Islet of Langerhans (tissue), 1 donor: ENCODE measurements around the gene NKX1-1.

Source experiments
- FAIRE-seq: peaks from one replicate; lab custom pipeline; 2011; peaks lifted over from hg19 to GRCh38; lab: Jason Lieb, UNC

NKX1-1 gene

DNA sequence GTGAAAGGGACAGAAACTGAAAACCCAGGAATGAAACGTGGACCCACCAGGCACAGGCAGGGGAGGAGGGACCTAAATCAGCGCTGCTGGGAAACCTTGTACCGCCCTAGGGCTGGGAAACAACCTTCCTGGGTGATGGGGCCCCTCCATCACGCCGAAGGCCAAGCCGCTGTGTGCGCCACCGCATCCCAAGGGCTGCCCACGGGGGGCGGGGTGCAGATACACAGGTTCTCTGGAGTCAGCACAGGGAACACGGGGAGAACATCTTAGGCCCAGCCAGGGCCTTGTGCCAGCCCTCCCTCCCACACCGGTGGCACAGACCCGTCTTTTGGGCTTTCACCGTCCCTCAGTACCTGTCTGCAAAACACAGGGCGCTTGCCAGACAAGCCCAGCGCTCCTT is 46.3 kb downstream of the NKX1-1 start:
- FAIRE-seq, result no peak

DNA sequence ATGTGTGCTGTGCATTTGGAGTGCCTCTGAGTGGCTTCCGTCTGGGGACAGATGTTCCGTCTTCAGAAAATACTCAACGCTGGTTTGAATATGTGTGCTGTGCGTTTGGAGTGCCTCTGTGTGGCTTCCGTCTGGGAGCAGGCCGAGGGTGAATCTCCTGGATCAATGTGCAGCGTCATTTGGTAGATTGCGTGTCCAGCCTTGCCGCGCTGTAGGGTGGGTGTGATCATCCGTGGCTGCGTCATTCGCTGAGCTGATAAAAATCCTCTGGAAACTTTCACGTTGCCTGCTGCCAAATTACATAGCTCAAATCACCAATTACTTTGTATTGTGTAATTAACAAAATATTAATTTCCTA is 47.1 kb downstream of the NKX1-1 start:
- no peak for FAIRE-seq

DNA sequence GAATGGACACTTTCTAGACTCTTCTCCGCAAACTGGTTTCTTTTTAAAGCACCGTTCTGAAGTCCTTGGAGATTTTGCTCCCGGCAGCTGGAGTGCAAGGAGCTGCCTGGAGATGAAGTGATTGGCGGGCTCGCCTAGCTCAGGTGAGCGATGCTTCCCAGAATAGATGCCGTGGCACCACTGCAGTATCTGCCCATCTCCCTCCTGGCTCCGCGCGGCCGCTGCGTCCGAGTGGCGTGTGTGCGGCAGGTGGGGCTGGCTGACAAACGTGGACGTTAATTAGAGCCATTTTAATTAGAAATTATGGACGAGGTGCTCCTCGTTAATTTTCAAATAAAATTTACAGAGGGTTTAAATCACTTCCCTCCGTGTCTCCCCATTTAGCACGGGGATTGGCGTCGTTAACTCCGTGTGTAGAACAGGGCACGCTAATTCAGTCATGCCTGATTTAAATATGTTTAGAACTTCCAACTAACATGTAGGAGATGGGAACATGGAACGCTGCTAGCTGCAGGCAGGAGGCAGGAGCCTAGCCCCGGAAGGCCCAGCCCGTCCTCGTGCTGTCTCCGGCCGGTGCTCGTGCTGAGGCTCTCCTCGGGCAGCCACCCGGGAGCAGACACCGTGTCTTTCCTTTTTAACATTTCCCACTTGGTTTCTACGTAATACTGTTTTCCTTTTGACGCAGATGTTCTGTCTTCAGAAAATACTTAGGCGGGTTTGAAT is 47.7 kb downstream of the NKX1-1 start:
- FAIRE-seq, result no peak

DNA sequence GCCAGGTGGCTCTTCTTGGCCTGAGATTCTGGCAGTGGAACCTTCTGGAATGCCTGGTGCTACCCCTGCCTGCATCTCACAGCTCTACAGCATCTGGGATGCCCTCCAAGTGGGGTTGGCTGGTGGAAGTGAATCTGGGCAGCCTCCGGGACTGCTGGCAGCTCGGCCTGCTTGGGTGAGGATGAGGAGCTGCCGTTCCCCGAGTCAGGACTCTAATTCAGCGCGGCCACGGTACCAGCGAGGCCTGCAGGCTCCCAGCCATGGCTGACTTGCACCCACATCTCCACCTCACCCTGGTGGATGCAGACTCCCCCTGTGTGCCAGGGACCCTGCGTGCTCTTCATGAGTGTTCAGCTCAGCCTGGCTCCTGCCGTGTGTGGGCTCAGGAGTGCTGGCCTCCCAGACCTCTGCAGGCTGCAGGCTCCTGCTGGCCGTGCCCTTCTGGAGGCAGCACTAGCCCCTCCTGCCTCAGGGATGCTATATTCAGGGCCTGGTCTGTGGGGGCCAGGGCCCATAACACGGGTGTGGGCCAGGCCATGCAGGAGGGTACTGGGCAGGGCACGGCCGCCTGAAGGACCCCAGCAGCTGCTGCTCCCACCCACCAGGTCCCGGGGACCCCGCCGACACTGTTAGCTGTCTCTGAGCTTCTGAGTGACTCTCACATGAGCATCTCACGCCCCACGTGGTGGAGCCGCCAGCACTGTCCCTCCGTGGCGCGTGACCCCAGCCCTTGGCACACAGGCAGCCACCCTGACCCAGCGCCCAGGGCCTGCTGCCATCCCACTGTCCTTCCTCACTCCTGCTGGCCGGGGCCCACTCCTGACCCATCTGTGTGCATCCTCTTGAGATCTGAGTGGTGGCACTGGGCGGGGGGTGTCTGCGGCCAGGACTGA is 48.6 kb downstream of the NKX1-1 start:
- no peak for FAIRE-seq

DNA sequence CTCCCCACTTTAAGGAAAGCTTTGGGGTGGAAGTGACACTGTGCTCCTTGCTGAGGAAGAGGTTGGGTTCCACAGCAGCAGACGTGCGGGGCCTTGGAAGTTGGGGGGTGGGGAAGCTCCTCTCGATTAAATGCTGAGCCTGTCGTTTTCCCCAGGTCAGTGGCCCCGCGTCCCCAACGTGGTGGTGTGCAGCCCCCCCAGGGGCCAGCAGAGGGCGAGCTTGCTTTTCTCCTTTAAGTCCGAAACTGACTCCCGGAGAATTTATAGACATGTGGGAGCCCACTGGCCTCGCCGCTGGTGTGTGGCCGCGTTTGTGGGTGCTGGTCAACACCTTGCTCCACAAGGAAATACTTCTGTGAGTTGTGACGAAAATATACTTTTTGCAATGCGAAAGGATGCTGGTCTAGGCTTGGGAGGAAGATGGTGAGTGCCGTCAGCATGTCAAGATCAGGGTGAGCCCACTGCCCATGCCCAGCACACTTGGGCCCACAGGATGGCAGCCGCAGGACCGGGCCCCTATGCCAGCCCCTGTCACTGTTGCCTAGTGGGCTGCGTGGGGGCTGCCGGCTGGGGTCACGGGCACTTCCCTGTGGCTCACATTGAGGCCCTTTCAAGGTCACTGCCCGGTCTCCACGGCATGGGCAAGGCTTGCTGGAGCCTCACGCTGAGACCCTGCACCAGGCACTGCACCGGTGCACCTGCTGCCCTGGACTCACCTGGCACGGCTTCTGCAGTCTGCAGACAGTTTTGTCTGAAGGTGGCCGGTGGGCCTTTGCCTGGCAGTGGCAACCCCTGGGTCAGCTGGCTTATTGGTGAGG is 49.9 kb downstream of the NKX1-1 start:
- no peak for FAIRE-seq

DNA sequence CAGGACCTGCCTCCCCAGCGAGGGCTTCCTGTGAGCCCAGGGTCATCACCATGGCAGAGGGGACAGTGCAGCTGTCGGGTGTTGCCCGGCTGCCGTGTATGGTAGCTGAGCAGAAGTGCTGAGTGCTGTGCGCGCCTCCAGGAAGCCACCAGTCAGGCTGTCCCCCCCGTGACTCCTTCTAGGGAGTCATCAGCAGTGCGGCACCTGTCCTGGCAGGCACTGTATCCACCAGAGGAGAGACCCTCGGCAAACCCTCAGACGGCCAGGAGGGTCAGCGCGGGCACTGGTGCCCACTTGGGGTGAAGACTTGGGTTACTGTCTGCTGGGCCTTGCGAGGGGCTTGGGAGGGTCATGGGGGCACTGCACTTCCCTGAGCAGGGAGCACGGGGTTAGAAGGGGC is 50.9 kb downstream of the NKX1-1 start:
- FAIRE-seq, result no peak

DNA sequence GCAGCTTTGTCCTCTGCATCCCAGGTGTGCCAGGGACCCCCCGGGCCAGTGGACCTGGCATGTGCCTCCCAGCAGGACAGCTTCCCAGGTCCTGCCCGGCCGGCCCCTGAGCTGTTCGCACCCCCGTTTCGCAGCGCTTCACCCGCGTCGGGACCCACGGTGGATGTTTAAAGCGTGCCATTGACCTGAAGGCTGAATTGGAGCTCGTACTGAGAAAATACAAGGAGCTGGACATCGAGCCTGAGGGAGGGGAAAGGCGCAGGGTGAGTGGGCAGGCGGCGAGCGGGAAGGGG is 51.3 kb downstream of the NKX1-1 start:
- no peak for FAIRE-seq

DNA sequence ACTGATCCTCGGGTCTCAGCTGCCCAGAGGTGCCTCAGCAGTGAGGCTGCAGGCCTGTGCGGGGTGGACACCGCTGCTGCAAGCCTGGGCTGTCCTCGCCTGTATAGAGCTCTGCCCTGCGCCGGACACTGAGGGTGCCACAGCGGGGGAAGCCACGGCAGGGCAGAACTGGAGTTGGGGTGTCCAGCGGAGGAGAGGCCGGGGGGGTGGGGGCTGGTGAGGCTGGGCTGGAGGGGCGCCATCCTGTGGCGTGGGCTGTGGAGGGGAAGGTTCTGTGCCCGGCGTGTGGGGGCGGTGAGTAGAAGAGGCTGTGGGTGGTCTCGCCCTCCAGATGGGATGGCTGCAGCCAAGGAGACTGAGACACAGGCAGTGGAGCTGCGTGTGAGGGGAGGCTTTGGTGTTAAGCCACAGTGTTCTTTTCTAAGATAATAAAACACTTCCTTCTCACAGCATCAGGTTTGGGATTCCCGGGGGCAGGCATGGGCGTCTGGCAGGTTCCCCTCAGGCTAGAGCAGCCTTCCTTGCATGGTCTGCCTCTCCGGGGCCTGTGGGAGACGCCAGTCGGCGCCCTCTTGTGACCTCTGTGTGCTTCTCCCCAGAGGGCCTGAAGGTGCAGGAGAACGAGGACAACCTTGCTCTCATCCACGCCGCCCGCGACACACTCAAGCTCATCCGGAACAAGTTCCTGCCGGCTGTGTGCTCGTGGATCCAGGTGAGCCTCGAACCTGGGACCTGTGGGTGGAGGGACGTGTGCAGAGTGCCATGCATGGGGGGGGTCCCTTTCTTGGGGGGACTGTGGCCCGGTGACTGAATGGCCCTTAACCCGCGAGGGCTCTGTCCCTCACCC is 51.9 kb downstream of the NKX1-1 start:
- FAIRE-seq, result no peak

DNA sequence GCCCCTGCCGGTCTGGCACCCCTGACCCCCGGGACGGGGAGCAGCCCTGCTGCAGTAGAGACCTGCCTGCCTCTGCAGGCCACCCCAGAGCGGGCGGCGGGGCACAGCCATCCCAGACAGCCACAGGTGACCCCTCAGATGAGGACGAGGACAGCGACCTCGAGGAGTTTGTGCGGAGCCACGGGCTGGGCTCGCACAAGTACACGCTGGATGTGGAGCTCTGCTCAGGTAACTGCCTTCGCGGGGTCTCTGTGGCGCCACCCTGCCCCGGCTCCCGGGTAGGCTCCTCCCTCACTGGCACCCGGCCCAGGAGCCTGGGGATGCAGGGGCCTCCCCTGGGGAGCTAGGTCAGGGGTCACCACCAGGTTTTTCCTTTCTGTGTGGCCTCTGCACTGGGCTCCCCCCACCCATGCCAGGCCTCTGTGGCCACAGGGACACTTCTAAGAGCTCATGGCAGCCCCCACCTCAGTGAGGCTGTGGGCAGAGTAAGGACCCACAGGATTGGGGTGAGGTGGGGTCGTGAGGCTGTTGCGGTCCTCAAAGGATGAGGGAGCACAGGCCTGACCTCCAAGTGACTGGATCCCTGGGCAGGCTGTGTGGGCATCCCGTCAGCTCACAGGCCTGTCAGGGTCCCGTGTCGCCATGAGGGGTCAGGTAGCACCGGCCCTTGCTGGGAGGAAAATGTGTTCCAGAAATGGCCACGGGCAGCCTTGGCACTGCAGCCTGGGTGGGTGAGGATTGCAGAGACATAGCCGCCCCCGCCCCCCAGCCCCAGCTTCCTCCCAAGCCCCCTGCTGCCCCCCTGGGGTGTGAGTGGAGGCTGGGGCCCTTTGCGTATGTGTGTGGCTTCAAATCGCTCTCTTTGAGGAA is 52.8 kb downstream of the NKX1-1 start:
- FAIRE-seq, result no peak
